H1 (cell line): ENCODE data around the gene TMPRSS11F. TPM values are rescaled to one million over a fixed set of nuclear protein-coding genes. Genes with fewer than 3 reads are reported as not detected.

Source experiments
- CTCF ChIA-PET: fragments of 300-600 bp; sonication (Branson Sonifier 250); formaldehyde crosslinking; loops from one replicate; lab custom pipeline; 2021; ENCODE audit not compliant: partially characterized antibody; lab: Charles Lee
- POLR2A ChIA-PET: fragments of 300-600 bp; sonication (Branson Sonifier 250); formaldehyde crosslinking; loops from one replicate; lab custom pipeline; 2021; ENCODE audit warnings: inconsistent platforms; ENCODE audit not compliant: partially characterized antibody; lab: Charles Lee
- DNase-seq, 2 experiments: peaks; one replicate each; pipeline versions ENCODE4 v3.0.0 to v3.0.0-alpha.2; 2010 to 2022; ENCODE audit warnings: low spot score in 2 of 2, low read depth in 1 of 2, mixed read lengths in 1 of 2
- FAIRE-seq: peaks from 2 replicates; lab custom pipeline; 2011; peaks lifted over from hg19 to GRCh38; lab: Jason Lieb, UNC
- H2AFZ ChIP-seq: 2 replicates; pipeline ENCODE4 v1.8.1; 2012; ENCODE audit warnings: low read length, inconsistent platforms
- H2AK5ac ChIP-seq: 2 replicates; pipeline ENCODE4 v1.6.1; 2013; ENCODE audit warnings: low read depth, low read length
- H2BK120ac ChIP-seq: replicated peaks from 2 replicates; pipeline ENCODE3; 2013; ENCODE audit warnings: low read depth, low read length, inconsistent platforms
- H2BK12ac ChIP-seq: 2 replicates; pipeline ENCODE4 v1.6.1; 2013; ENCODE audit warnings: low read depth, low read length
- H2BK15ac ChIP-seq: 2 replicates; pipeline ENCODE4 v1.6.1; 2013; ENCODE audit warnings: low read length
- H2BK20ac ChIP-seq: 2 replicates; pipeline ENCODE4 v1.6.1; 2013; ENCODE audit warnings: low read length
- H2BK5ac ChIP-seq: 2 replicates; pipeline ENCODE4 v1.6.1; 2013; ENCODE audit warnings: low read depth, low read length
- H3K14ac ChIP-seq: 2 replicates; pipeline ENCODE4 v1.6.1; 2013; ENCODE audit warnings: inconsistent platforms; ENCODE audit not compliant: insufficient read length
- H3K18ac ChIP-seq: 2 replicates; pipeline ENCODE4 v1.6.1; 2013; ENCODE audit warnings: low read length; ENCODE audit errors: extremely low read depth
- H3K23ac ChIP-seq: 2 replicates; pipeline ENCODE4 v1.6.1; 2013; ENCODE audit warnings: inconsistent platforms; ENCODE audit not compliant: insufficient read length
- H3K23me2 ChIP-seq: 2 replicates; pipeline ENCODE4 v1.6.1; 2013; ENCODE audit warnings: low read depth, low read length
- H3K27ac ChIP-seq: 2 replicates; pipeline ENCODE4 v1.6.1; 2011; ENCODE audit warnings: low read depth, low read length, inconsistent platforms
- H3K27me3 ChIP-seq, 4 experiments: replicated peaks in 1 of 4; 1 replicate in 1 of 4; 2 replicates in 3 of 4; pipeline versions ENCODE4 v1.6.1 to v1.8.1; 2011 to 2013; ENCODE audit warnings: low read length in 3 of 4, mild to moderate bottlenecking in 3 of 4, inconsistent platforms in 2 of 4, mixed read lengths in 2 of 4, moderate library complexity in 1 of 4; ENCODE audit not compliant: control insufficient read depth in 3 of 4, insufficient read depth in 3 of 4; ENCODE audit errors: extremely low read depth in 1 of 4
- H3K36me3 ChIP-seq, 4 experiments: 2 replicates each; pipeline versions ENCODE4 v1.6.1 to v1.8.1; 2011 to 2013; ENCODE audit warnings: mild to moderate bottlenecking in 4 of 4, low read length in 3 of 4, moderate library complexity in 2 of 4, control low read depth in 1 of 4, inconsistent platforms in 1 of 4; ENCODE audit not compliant: insufficient read depth in 4 of 4, control insufficient read depth in 2 of 4
- H3K4ac ChIP-seq: replicated peaks from 2 replicates; pipeline ENCODE3; 2013; ENCODE audit warnings: low read length, low read depth, mixed read lengths, inconsistent platforms; ENCODE audit not compliant: insufficient read length
- H3K4me1 ChIP-seq, 4 experiments: replicated peaks in 1 of 4; 1 replicate in 1 of 4; 2 replicates in 3 of 4; pipeline versions ENCODE4 v1.6.1 to v1.8.1; 2011 to 2013; ENCODE audit warnings: low read length in 3 of 4, inconsistent platforms in 2 of 4, mixed read lengths in 1 of 4; ENCODE audit not compliant: insufficient read depth in 4 of 4, control insufficient read depth in 3 of 4
- H3K4me2 ChIP-seq, 2 experiments: 2 replicates each; pipeline versions ENCODE4 v1.6.1 to v1.8.1; 2011 to 2013; ENCODE audit warnings: low read depth in 2 of 2, low read length in 2 of 2, control low read depth in 1 of 2, inconsistent platforms in 1 of 2, mild to moderate bottlenecking in 1 of 2; ENCODE audit not compliant: insufficient read depth in 1 of 2
- H3K4me3 ChIP-seq, 4 experiments: fragments of 200-600, 300-600 bp in 1 of 4; sonication (generic), shearing (Covaris generic), sonication (Bioruptor Twin) in 1 of 4; 2 replicates each; pipeline versions ENCODE4 v1.5.1 to v1.8.1; 2011 to 2016; ENCODE audit warnings: low read length in 4 of 4, low read depth in 3 of 4, control low read depth in 2 of 4, inconsistent platforms in 2 of 4, mild to moderate bottlenecking in 2 of 4, mixed read lengths in 1 of 4, moderate library complexity in 1 of 4; ENCODE audit not compliant: insufficient read depth in 2 of 4; ENCODE audit errors: extremely low read depth in 1 of 4
- H3K56ac ChIP-seq: replicated peaks from 2 replicates; pipeline ENCODE3; 2013; ENCODE audit warnings: low read depth, mild to moderate bottlenecking, mixed read lengths, low read length, inconsistent platforms; ENCODE audit not compliant: insufficient read length
- H3K79me1 ChIP-seq: 2 replicates; pipeline ENCODE4 v1.6.1; 2013; ENCODE audit warnings: low read depth, low read length, control low read depth
- H3K79me2 ChIP-seq, 2 experiments: 2 replicates each; pipeline versions ENCODE4 v1.6.1 to v1.8.1; 2012 to 2013; ENCODE audit warnings: low read length in 2 of 2, mild to moderate bottlenecking in 2 of 2, inconsistent platforms in 1 of 2; ENCODE audit not compliant: insufficient read depth in 2 of 2, control insufficient read depth in 1 of 2
- H3K9ac ChIP-seq, 4 experiments: replicated peaks in 1 of 4; 1 replicate in 1 of 4; 2 replicates in 3 of 4; pipeline versions ENCODE4 v1.6.1 to v1.8.1; 2011 to 2013; ENCODE audit warnings: low read depth in 3 of 4, low read length in 3 of 4, control low read depth in 2 of 4, mild to moderate bottlenecking in 2 of 4, moderate library complexity in 2 of 4, inconsistent platforms in 1 of 4; ENCODE audit errors: extremely low read depth in 1 of 4
- H3K9me3 ChIP-seq, 2 experiments: 2 replicates each; pipeline versions ENCODE4 v1.6.1 to v1.8.1; 2012 to 2013; ENCODE audit warnings: mild to moderate bottlenecking in 2 of 2, moderate library complexity in 2 of 2, control low read depth in 1 of 2, inconsistent platforms in 1 of 2, low read depth in 1 of 2, low read length in 1 of 2, mixed read lengths in 1 of 2; ENCODE audit not compliant: insufficient read depth in 2 of 2
- H4K20me1 ChIP-seq, 2 experiments: replicated peaks in 1 of 2; 2 replicates each; pipeline versions ENCODE3 to v1.8.1; 2011 to 2013; ENCODE audit warnings: inconsistent platforms in 2 of 2, low read length in 2 of 2, mild to moderate bottlenecking in 1 of 2; ENCODE audit not compliant: insufficient read depth in 2 of 2, control insufficient read depth in 1 of 2
- H4K5ac ChIP-seq: 2 replicates; pipeline ENCODE4 v1.6.1; 2013; ENCODE audit warnings: low read length, low read depth, mixed read lengths, inconsistent platforms; ENCODE audit not compliant: insufficient read length
- H4K8ac ChIP-seq: 2 replicates; pipeline ENCODE4 v1.8.0; 2013; ENCODE audit warnings: mild to moderate bottlenecking, moderate library complexity, low read length, inconsistent platforms; ENCODE audit not compliant: insufficient read depth; ENCODE audit errors: extremely low read depth
- H4K91ac ChIP-seq: replicated peaks from 2 replicates; pipeline ENCODE3; 2013; ENCODE audit warnings: low read length, mixed read lengths, inconsistent platforms; ENCODE audit not compliant: insufficient read length
- BACH1 ChIP-seq: IDR thresholded peaks from 2 replicates; pipeline ENCODE4 v1.6.1; 2012; ENCODE audit warnings: low read length, improper control_type of control experiment
- CREB1 ChIP-seq: IDR thresholded peaks from 2 replicates; pipeline ENCODE4 v1.6.1; 2012; ENCODE audit warnings: inconsistent platforms
- EP300 ChIP-seq, 2 experiments: IDR thresholded peaks; 1 replicate in 1 of 2; 2 replicates in 1 of 2; pipeline ENCODE4 v1.6.1; 2011 to 2012; ENCODE audit warnings: low read depth in 2 of 2, low read length in 2 of 2, mild to moderate bottlenecking in 2 of 2, borderline replicate concordance in 1 of 2, inconsistent platforms in 1 of 2, moderate library complexity in 1 of 2
- EZH2 ChIP-seq: fragments of 200-600 bp; sonication (generic); IDR thresholded peaks from 2 replicates; pipeline ENCODE4 v1.7.1; 2012; ENCODE audit warnings: low read depth, mild to moderate bottlenecking, moderate library complexity, low read length, inconsistent platforms; ENCODE audit not compliant: severe bottlenecking
- HDAC2 ChIP-seq, 2 experiments: fragments of 300-600 bp in 1 of 2; sonication (generic) in 1 of 2; IDR thresholded peaks; 2 replicates each; pipeline ENCODE4 v1.6.1; 2011 to 2012; ENCODE audit warnings: low read depth in 2 of 2, low read length in 2 of 2, mild to moderate bottlenecking in 2 of 2, moderate library complexity in 2 of 2, borderline replicate concordance in 1 of 2, inconsistent platforms in 1 of 2
- JUND ChIP-seq: IDR thresholded peaks from 2 replicates; pipeline ENCODE4 v1.6.1; 2011; ENCODE audit warnings: mild to moderate bottlenecking, improper control_type of control experiment, low read length
- KDM1A ChIP-seq: fragments of 200-600, 300-600 bp; sonication (generic); IDR thresholded peaks from 2 replicates; pipeline ENCODE4 v1.7.1; 2016; ENCODE audit warnings: mild to moderate bottlenecking, low read length, borderline replicate concordance
- RBBP5 ChIP-seq: IDR thresholded peaks from 2 replicates; pipeline ENCODE4 v1.7.1; 2012; ENCODE audit warnings: low read depth, mild to moderate bottlenecking, inconsistent platforms, low read length, moderate library complexity, borderline replicate concordance
- SAP30 ChIP-seq: fragments of 300-600 bp; sonication (generic); IDR thresholded peaks from 2 replicates; pipeline ENCODE4 v1.7.1; 2012; ENCODE audit warnings: low read length, moderate library complexity, mild to moderate bottlenecking, inconsistent platforms; ENCODE audit not compliant: insufficient read depth, insufficient replicate concordance
- TBP ChIP-seq: IDR thresholded peaks from 2 replicates; pipeline ENCODE4 v1.6.1; 2011; ENCODE audit warnings: low read depth, low read length, improper control_type of control experiment
- TCF12 ChIP-seq: IDR thresholded peaks from 2 replicates; pipeline ENCODE4 v1.6.1; 2011; ENCODE audit warnings: low read depth, mild to moderate bottlenecking, low read length
- ZNF274 ChIP-seq: IDR thresholded peaks from 2 replicates; pipeline ENCODE4 v1.7.0; 2012; ENCODE audit warnings: low read length, borderline replicate concordance; ENCODE audit errors: extremely low read depth
- WGBS, 2 experiments: shearing (Covaris generic) in 1 of 2; methylation state at CpG; one replicate each; pipeline versions ENCODE4 v1.1.6 to v1.1.7; 2013 to 2015; ENCODE audit warnings: low lambda C conversion rate in 2 of 2, mixed read lengths in 2 of 2, inconsistent platforms in 1 of 2, low coverage in 1 of 2, missing lambda C conversion rate in 1 of 2; ENCODE audit not compliant: insufficient replicate concordance in 2 of 2, insufficient coverage in 1 of 2, insufficient read length in 1 of 2; ENCODE audit errors: extremely low coverage in 1 of 2, missing lambda C conversion rate in 1 of 2; 5-methylcytosine and 5-hydroxymethylcytosine counted together
- polyA plus RNA-seq, 7 experiments: library from polyadenylated mRNA; depleted of rRNA in 3 of 7; stranded (reverse) in 5 of 7; unstranded in 2 of 7; fragments of >200 nt in 5 of 7; fragments of 200-250 nt in 2 of 7; gene quantifications; 1 replicate in 5 of 7; 2 replicates in 1 of 7; 4 replicates in 1 of 7; pipeline versions ENCODE4 v1.2.1 to v1.2.3, GENCODE V29; 2011 to 2013; ENCODE audit warnings: missing spikeins in 2 of 7, mixed read lengths in 2 of 7
- total RNA-seq: library from RNA; stranded (reverse); fragmentation: NEBNext Ultra II Directional; extraction: Animal tissue kit (Norgen Biotek cat#: 25700); gene quantifications from 2 replicates; pipeline ENCODE4 v1.2.1, GENCODE V29; 2021
- TF ChIP-seq, protein P1 (sequence below): IDR thresholded peaks from 2 replicates; pipeline ENCODE4 v1.6.1; 2012; ENCODE audit warnings: low read length, inconsistent platforms

The TMPRSS11F gene
- total and polyA plus RNA-seq, 2 of the 8 experiments (the other 6 are each of a cell fraction or from before 2014, with no cell fraction given): not detected

DNA sequence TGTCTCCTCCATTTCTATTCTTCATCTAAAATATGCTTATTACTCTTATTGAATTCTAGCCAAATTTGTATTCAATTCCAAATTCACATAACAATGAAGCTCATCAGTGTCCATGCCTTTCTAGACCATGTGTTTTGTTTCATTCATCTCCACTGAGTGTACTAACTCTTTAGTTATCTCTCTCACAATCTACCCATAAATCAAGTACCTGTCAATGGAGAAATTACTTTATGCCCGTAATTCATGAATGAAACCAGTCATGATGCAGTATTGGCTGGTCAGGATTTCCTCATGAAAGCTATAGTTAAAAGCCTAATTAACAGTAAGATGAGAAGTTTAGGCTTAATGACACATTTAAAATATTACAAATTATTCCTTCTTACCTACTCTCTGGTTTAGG, 12.2 kb upstream of the TMPRSS11F start:
- Histone ChIP-seq H3K9me3 (no peaks in the 10 kb centered on the region), H4K20me1 (no peaks in the 10 kb centered on the region), H4K5ac (no peak overlapping the region), H3K79me2 (no peaks in the 10 kb centered on the region), H2BK15ac (no peak overlapping the region), H3K23ac (no peak overlapping the region), H3K9ac (no peak overlapping the region), H4K91ac (no peak overlapping the region), H3K4me1 (no peaks in the 10 kb centered on the region), H4K8ac (no peak overlapping the region), H2AFZ (no peak overlapping the region), H3K23me2 (no peaks in the 10 kb centered on the region), H3K36me3 (no peaks in the 10 kb centered on the region), H2AK5ac (no peak overlapping the region), H3K56ac (no peak overlapping the region), H2BK120ac (no peak overlapping the region), H3K18ac (no peak overlapping the region), H3K4ac (no peak overlapping the region), H3K79me1 (no peaks in the 10 kb centered on the region), H3K14ac (no peak overlapping the region), H2BK5ac (no peak overlapping the region), H3K4me2 (no peak overlapping the region), H3K4me3 (no peak overlapping the region), H2BK12ac (no peak overlapping the region), H3K27me3 (no peaks in the 10 kb centered on the region), H3K27ac (no peak overlapping the region), H2BK20ac (no peak overlapping the region)
- ChIA-PET POLR2A (no interaction called here), CTCF (interaction anchor here (1.5 kb wide), 1 partner anchor 10 kb away, joined by 5 read pairs; no protein-coding TSS in a partner anchor)
- WGBS, 2 experiments: 83% methylated on average over 1 of the region's 1 CpG; no CpG with 5 or more reads in 1 of the 2 experiments
- FAIRE-seq: no peak
- DNase-seq: no peak
- TF ChIP-seq CREB1 (no peak), EP300 (IDR thresholded peaks at IDR 0.05; ENCODE audit: borderline replicate concordance in 1 of 2, low read depth in 2 of 2, low read length in 2 of 2) (no peak), TBP (no peak), EZH2 (no peak), RBBP5 (no peak), BACH1 (no peak), SAP30 (no peak), JUND (no peak), ZNF274 (no peak), TCF12 (no peak), KDM1A (no peak), HDAC2 (IDR thresholded peaks at IDR 0.05; ENCODE audit: borderline replicate concordance in 1 of 2, low read depth in 2 of 2, low read length in 2 of 2) (no peak)
- TF ChIP-seq, protein P1, sequence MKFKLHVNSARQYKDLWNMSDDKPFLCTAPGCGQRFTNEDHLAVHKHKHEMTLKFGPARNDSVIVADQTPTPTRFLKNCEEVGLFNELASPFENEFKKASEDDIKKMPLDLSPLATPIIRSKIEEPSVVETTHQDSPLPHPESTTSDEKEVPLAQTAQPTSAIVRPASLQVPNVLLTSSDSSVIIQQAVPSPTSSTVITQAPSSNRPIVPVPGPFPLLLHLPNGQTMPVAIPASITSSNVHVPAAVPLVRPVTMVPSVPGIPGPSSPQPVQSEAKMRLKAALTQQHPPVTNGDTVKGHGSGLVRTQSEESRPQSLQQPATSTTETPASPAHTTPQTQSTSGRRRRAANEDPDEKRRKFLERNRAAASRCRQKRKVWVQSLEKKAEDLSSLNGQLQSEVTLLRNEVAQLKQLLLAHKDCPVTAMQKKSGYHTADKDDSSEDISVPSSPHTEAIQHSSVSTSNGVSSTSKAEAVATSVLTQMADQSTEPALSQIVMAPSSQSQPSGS: no peak
